Uterus (tissue), 2 donors: ENCODE measurements around the gene ARHGEF16.

Source experiments
- CTCF ChIP-seq, 4 experiments: fragments of 200-600 bp in 2 of 4; fragments of 450-650 bp in 2 of 4; sonication (generic) in 2 of 4; IDR thresholded peaks; one replicate each; pipeline ENCODE4 v1.5.1; 2016 to 2019; ENCODE audit warnings: antibody characterized with exemption in 4 of 4, mild to moderate bottlenecking in 2 of 4, moderate library complexity in 1 of 4
- POLR2A ChIP-seq, 2 donors: fragments of 450-650 bp; IDR thresholded peaks; one replicate each; pipeline ENCODE4 v1.6.1; 2016; ENCODE audit warnings: antibody characterized with exemption in 2 of 2, mild to moderate bottlenecking in 1 of 2, moderate library complexity in 1 of 2

- TF ChIP-seq CTCF (IDR thresholded peaks at IDR 0.05): no peak
- no peak for TF ChIP-seq POLR2A (IDR thresholded peaks at IDR 0.05)
These were observed 25.1 kb upstream of the ARHGEF16 start for GRCh38 chr1:3429320-3429719.
